Measurements from ENCODE around the gene CENPM. TPM values are rescaled to one million over a fixed set of nuclear protein-coding genes. Genes with fewer than 3 reads are reported as not detected.
A peak's percentile ranks its signal among the peaks of the same experiment; 100 is the strongest.

Gene CENPM, protein sequence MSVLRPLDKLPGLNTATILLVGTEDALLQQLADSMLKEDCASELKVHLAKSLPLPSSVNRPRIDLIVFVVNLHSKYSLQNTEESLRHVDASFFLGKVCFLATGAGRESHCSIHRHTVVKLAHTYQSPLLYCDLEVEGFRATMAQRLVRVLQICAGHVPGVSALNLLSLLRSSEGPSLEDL
- 10 to 100 TPM; 65.7 to 69.3 TPM for total RNA-seq

DNA sequence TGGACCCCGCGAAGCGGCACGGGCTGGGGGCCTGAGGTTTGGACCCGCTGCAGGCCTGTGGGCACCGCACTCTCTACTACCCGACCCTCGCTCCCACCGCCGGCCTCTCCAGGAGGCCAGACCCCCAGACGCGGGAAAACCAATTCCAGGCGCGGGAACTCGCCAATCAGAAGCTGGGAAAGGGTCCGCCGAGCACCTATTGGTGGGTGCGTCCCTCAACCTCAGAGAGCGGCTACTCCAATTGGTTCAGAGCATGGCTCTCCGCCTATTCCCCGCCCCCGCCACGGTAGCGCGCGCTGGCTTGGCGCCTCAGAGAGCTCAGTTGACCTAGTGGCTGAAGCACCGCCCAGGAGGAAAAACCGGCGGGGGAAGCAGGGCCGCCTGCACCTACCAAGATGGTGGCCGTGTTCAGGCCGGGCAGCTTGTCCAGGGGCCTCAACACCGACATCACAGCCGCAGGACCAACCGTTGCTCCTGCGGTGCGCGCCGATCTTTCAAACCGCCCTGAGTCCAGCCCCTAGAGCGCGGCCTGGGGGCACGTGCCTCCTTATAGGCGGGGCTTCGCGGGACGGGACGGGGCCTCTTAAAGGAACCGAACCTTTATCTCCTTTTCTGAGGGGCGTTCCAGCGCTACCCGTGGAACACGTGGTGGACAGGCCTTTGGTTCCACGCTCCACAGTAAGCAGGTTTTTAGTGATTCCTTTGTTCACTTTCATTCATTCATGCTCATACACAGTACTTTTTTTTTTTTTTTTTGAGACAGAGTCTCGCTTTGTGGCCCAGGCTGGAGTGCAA is at the start of gene CENPM:
CENPM (minus strand) TSS at position 524 of the 795 bp plus-strand sequence; CDS start at position 448, 76 bp downstream.

DNA sequence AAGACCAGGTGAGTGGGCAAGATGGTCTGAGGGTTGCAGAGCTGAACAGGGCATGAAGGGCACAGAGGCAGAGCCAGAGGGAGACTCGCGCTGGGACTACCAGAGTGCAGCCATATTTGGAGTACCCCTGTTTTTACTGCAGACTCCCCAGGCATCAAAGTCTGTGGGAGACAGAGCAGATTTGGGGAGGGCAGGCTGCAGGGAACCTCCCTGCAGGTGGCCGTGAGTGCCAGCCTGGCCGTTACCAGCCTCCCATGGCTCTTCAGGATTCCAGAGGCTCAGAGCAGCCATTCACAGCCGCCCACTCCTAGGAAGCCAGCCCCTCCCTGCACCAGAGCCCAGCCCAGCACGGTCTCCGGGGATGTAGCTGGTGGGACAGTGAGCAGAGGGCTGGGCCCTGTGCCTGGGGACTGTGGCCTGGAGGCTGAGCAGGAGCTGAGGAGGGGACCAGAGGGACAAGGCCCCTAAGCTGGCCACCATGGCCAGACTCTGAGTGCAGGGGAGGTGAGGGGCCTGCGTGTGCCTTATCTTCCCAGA is 22.2 kb upstream of the CENPM start, which contains the start of gene SEPTIN3:
SEPTIN3 (plus strand) TSS at position 334 of the 537 bp plus-strand sequence. CDS start 2,050 bp downstream, outside the sequence.

DNA sequence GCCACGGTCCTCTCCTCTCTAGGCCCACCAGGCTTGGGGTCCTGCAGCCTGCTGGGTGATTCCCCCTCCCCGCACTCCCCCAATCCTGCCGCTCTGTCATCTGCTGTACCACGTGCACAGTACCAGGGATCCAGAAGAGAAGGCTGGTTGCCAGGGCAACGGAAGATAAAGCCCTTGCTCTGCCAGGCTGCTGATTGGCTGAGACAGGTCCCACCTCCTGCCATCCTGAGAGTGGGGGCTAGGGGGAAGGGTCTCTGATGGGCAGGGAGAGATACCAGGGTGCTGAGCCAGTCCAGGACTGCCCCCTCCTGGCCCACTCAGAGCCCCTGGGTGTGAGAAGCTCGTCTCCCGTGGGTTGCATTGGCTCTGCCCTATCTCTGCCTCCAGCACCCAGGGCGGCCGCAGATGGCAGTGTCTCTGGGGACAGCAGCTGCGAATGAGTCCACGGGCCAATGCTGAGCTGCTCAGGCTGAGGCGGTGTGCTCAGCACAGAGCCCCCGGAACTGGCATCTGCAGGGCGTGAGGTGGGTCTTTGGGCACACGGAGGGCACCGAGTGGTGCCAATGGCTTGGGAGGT is 5.0 kb upstream of the CENPM start, which contains the start of gene SMIM45:
SMIM45 (plus strand) TSS at position 253 of the 577 bp plus-strand sequence.

DNA sequence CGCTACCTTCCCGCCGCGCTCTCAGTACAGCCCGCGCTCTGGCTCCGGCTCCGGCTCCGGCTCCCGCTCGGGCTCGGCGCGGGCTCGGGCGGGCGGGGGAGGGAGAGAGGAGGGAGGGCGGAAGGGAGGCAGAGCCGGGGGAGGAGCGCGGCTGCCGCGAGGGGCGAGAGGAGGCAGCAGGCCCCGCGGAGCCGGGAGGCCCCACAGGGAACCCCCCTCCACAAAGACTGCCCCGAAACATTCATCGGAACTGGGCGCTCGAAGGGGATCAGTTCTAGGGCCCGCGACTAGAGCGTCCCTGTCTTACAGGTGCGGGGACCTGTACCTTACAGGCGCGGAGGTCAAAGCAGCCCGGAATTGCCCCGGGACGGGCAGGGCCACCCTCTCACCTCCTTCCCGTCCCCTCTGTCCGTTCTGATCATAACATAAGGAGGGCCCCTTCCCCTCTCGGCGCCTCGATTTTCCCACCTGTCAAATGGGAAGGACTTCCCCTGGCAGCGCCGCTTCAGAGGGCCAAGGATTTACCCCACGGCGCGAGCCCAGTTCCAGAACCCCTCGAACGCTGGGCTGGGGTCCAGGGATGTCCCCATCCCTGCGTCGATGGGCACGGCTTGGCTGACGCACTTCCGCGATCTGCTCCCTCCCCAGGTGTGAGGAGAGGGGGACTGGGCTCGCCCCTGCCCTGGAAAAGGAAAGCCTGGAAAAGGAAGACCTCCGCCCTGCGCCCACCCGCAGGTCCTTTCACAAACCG is 31.7 kb downstream of the CENPM start, which contains the start of gene SHISA8:
SHISA8 (minus strand) TSS at position 40 of the 751 bp plus-strand sequence. CDS start 407 bp downstream, outside the sequence.

Small RNA genes lying within 50 kb of the gene (microRNA-seq; reads per million reads assigned to microRNA genes)
- gene MIR33A (ENCODE audit: borderline microRNAs expressed, borderline replicate concordance): 45.7 reads per million, percentile 65 among the genes with 10 or more reads in this experiment

Other genes starting within 250 kb of the CENPM start
- 10 to 100 TPM; 56.0 to 70.4 TPM for gene MEI1, start 247.6 kb downstream of the CENPM start, total RNA-seq
- 10 to 100 TPM; 15.7 to 16.9 TPM for gene CCDC134, start 146.5 kb downstream of the CENPM start, total RNA-seq
- 100 to 1,000 TPM; 146 to 148 TPM for gene SREBF2, start 114.0 kb downstream of the CENPM start, total RNA-seq
- gene SHISA8, start 32.1 kb downstream of the CENPM start, total RNA-seq: under 1 TPM in 1 of 2 experiments, not detected in 1; 0.18 TPM
- gene TNFRSF13C, start 20.3 kb downstream of the CENPM start, total RNA-seq: 1 to 10 TPM; 1.5 to 1.9 TPM
- gene SEPTIN3, start 22.3 kb upstream of the CENPM start, total RNA-seq: 1 to 10 TPM; 1.9 to 2.1 TPM
- 1 to 10 TPM; 1.7 to 1.9 TPM for gene WBP2NL, start 51.6 kb upstream of the CENPM start, total RNA-seq
- 10 to 100 TPM; 21.1 to 21.2 TPM for gene NAGA, start 123.7 kb upstream of the CENPM start, total RNA-seq
- 1 to 10 TPM; 2.6 to 2.8 TPM for gene PHETA2, start 127.1 kb upstream of the CENPM start, total RNA-seq
- gene SMDT1, start 132.5 kb upstream of the CENPM start, total RNA-seq: 100 to 1,000 TPM; 120 to 134 TPM
- 10 to 100 TPM; 70.6 to 72.1 TPM for gene NDUFA6, start 143.6 kb upstream of the CENPM start, total RNA-seq
- 1 to 10 TPM; 3.4 to 3.7 TPM for gene CYP2D6, start 183.7 kb upstream of the CENPM start, total RNA-seq